HEK293 (cell line): ENCODE data around the gene DNAH11.

Experiments used
- CTCF ChIP-seq: fragments of 450-650 bp; formaldehyde crosslinking; IDR thresholded peaks from 2 replicates; pipeline ENCODE4 v1.5.1; 2016; ENCODE audit warnings: missing biosample characterization, missing genetic modification characterization
- MYNN ChIP-seq: fragments of 450-650 bp; formaldehyde crosslinking; IDR thresholded peaks from 2 replicates; pipeline ENCODE4 v1.5.1; 2016; ENCODE audit warnings: missing biosample characterization, missing genetic modification characterization, borderline replicate concordance
- REPIN1 ChIP-seq: fragments of 450-650 bp; formaldehyde crosslinking; IDR thresholded peaks from 2 replicates; pipeline ENCODE4 v1.5.1; 2017; ENCODE audit warnings: missing biosample characterization, missing genetic modification characterization, low read depth
- REST ChIP-seq: fragments of 450-650 bp; formaldehyde crosslinking; IDR thresholded peaks from 2 replicates; pipeline ENCODE4 v1.5.1; 2016; ENCODE audit warnings: missing biosample characterization, missing genetic modification characterization
- ZBTB17 ChIP-seq: fragments of 450-650 bp; formaldehyde crosslinking; IDR thresholded peaks from 2 replicates; pipeline ENCODE4 v1.5.1; 2016; ENCODE audit warnings: missing biosample characterization, missing genetic modification characterization
- ZBTB21 ChIP-seq: fragments of 450-650 bp; formaldehyde crosslinking; IDR thresholded peaks from 2 replicates; pipeline ENCODE4 v1.5.1; 2017; ENCODE audit warnings: missing biosample characterization, missing genetic modification characterization
- ZBTB8A ChIP-seq: fragments of 450-650 bp; formaldehyde crosslinking; IDR thresholded peaks from 2 replicates; pipeline ENCODE4 v1.5.1; 2016; ENCODE audit warnings: missing biosample characterization, missing genetic modification characterization
- ZNF175 ChIP-seq: fragments of 450-650 bp; formaldehyde crosslinking; IDR thresholded peaks from 2 replicates; pipeline ENCODE4 v1.5.1; 2016; ENCODE audit warnings: missing biosample characterization, missing genetic modification characterization
- ZNF529 ChIP-seq: fragments of 450-650 bp; formaldehyde crosslinking; IDR thresholded peaks from 2 replicates; pipeline ENCODE4 v1.5.1; 2017; ENCODE audit warnings: missing genetic modification characterization, missing biosample characterization; ENCODE audit not compliant: insufficient replicate concordance

- TF ChIP-seq ZNF529 (tag by site-specific recombination) (no peak), ZNF175 (tag by site-specific recombination) (no peak), ZBTB17 (tag by site-specific recombination) (no peak), ZBTB21 (tag by site-specific recombination) (no peak), CTCF (tag by site-specific recombination) (no peak), ZBTB8A (tag by site-specific recombination) (no peak), REST (tag by site-specific recombination) (no peak), MYNN (no peak), REPIN1 (tag by site-specific recombination) (no peak)
Measured at GRCh38 chr7:21616796-21617436, 74.1 kb downstream of the DNAH11 start.
